Measurements from ENCODE around the gene TIGD6. TPM values are rescaled to one million over a fixed set of nuclear protein-coding genes. Genes with fewer than 3 reads are reported as not detected.

TIGD6 gene
- total and polyA plus RNA-seq, 10 of the 15 experiments (the other 5 are each of a cell fraction or from before 2014, with no cell fraction given): 0.84 to 4.1 (median 2.7) TPM

DNA sequence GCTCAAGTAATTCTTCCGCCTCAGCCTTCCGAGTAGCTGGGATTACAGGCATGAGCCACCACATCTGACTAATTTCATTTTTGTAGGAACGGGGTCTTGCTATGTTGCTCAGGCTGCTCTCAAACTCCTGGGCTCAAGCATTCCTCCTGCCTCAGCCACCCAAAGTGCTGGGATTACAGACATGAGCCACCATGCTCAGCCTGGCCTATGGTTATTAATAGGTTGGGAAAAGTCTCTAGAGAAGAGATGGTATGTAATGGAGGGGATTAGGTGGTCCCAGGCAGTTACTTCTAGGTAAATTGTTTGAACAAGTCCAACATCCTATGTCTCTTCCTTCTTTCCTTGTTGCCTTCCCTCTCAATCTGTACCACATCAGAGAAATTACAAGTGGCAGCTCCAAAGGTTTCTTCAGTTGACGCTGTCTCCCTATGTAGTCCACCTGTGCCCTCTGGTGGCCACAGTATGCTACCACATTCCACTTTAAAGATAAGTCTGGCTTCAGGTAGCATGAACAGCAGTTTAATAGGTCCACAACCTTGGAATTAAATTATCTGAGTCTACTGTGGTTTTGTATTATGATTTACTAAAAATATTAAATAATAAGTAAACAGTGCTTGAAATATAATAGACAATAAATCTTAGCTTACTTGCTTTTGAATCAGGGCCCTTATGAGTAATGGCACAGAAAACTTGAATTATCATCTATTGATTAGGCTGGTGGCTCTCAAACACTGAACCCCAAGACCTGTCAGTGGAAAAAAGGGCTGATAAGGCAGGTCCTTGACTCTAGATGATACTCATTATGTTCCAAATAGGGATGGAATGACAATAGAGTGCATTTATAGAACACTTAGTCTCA is 9.7 kb downstream of the TIGD6 start:
- intact Hi-C loops (cut with micrococcal nuclease; ENCODE audit: unreplicated experiment) (loop anchor here (1.0 to 5.0 kb wide), 3 partner anchors 138 to 354 kb away; no protein-coding TSS in a partner anchor), in situ Hi-C loops (cut with MboI) (no loop called here)
- CTCF ChIA-PET: interaction anchor here (0.6 to 5.3 kb wide), 44 partner anchors 8 to 413 kb away, joined by 3 to 132 read pairs (median 4); partner anchors contain the start of genes CSF1R, HMGXB3, SLC26A2 and TIGD6
- Histone ChIP-seq H4K20me1 (ENCODE audit: control insufficient read depth, insufficient read depth) (no peaks in the 10 kb centered on the region), H3K36me3 (ENCODE audit: control insufficient read depth in 2 of 2, insufficient read depth in 2 of 2, low read length in 1 of 2) (no peaks in the 10 kb centered on the region), H3K9me3 (replicated peaks; ENCODE audit: control insufficient read depth, insufficient read depth, low read length) (no peaks in the 10 kb centered on the region), H3K27ac (ENCODE audit: control insufficient read depth, insufficient read depth) (no peak overlapping the region), H3K79me2 (ENCODE audit: control insufficient read depth, insufficient read depth, low read length) (no peaks in the 10 kb centered on the region), H3K27me3 (replicated peaks in 1 of 2; ENCODE audit: control insufficient read depth in 2 of 2, insufficient read depth in 2 of 2, low read length in 1 of 2) (no peaks in the 10 kb centered on the region), H3K4me2 (ENCODE audit: control insufficient read depth, insufficient read depth) (no peak overlapping the region), H3K9ac (ENCODE audit: control insufficient read depth, insufficient read depth, low read length) (no peak overlapping the region), H3K4me3 (no peak overlapping the region), H2AFZ (ENCODE audit: control insufficient read depth, low read depth, low read length) (no peak overlapping the region), H3K4me1 (ENCODE audit: control insufficient read depth, insufficient read depth, low read length) (no peaks in the 10 kb centered on the region)
- peak; percentile 26 for DNase-seq (ENCODE audit: low read depth, low spot score)
- ATAC-seq: peak; percentile 95
- POLR2A ChIA-PET: interaction anchor here (0.6 to 0.8 kb wide), 2 partner anchors 10 to 354 kb away, joined by 3 to 4 read pairs; partner anchors contain the start of genes HMGXB3 and TIGD6
- RAD21 ChIA-PET (ENCODE audit: unreplicated experiment): interaction anchor here (0.6 to 2.7 kb wide), 24 partner anchors 9 to 373 kb away, joined by 3 to 24 read pairs (median 4); partner anchors contain the start of genes HMGXB3, SLC26A2 and TIGD6
- SMC1A ChIA-PET (ENCODE audit: uncharacterized antibody, unreplicated experiment): interaction anchor here (0.6 to 3.9 kb wide), 28 partner anchors 9 to 367 kb away, joined by 3 to 45 read pairs (median 4); no protein-coding TSS in a partner anchor
- 71% methylated on average over 4 of the region's 4 CpGs for WGBS (ENCODE audit: insufficient coverage, insufficient replicate concordance, low lambda C conversion rate, missing lambda C conversion rate)
- peak; percentile 27 for FAIRE-seq
- no TSS peak for BruUV-seq (replicated peaks)
- no peak for TF ChIP-seq ZNF384 (IDR thresholded peaks at IDR 0.05; ENCODE audit: borderline replicate concordance, low read depth, low read length)
- no peak for TF ChIP-seq SMAD5 (IDR thresholded peaks at IDR 0.05; ENCODE audit: low read depth)
- TF ChIP-seq IRF4 (IDR thresholded peaks at IDR 0.05; ENCODE audit: low read depth, low read length): no peak
- TF ChIP-seq, protein P1, sequence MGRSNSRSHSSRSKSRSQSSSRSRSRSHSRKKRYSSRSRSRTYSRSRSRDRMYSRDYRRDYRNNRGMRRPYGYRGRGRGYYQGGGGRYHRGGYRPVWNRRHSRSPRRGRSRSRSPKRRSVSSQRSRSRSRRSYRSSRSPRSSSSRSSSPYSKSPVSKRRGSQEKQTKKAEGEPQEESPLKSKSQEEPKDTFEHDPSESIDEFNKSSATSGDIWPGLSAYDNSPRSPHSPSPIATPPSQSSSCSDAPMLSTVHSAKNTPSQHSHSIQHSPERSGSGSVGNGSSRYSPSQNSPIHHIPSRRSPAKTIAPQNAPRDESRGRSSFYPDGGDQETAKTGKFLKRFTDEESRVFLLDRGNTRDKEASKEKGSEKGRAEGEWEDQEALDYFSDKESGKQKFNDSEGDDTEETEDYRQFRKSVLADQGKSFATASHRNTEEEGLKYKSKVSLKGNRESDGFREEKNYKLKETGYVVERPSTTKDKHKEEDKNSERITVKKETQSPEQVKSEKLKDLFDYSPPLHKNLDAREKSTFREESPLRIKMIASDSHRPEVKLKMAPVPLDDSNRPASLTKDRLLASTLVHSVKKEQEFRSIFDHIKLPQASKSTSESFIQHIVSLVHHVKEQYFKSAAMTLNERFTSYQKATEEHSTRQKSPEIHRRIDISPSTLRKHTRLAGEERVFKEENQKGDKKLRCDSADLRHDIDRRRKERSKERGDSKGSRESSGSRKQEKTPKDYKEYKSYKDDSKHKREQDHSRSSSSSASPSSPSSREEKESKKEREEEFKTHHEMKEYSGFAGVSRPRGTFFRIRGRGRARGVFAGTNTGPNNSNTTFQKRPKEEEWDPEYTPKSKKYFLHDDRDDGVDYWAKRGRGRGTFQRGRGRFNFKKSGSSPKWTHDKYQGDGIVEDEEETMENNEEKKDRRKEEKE (IDR thresholded peaks at IDR 0.05): no peak
- TF ChIP-seq MTA2 (IDR thresholded peaks at IDR 0.05; ENCODE audit: low read depth): no peak
- TF ChIP-seq GABPA (IDR thresholded peaks at IDR 0.05; ENCODE audit: low read depth): no peak
- TF ChIP-seq CREB1 (IDR thresholded peaks at IDR 0.05; ENCODE audit: low read depth): no peak
- no peak for TF ChIP-seq SREBF2 (IDR thresholded peaks at IDR 0.05; ENCODE audit: low read length)
- TF ChIP-seq MYB (IDR thresholded peaks at IDR 0.05; ENCODE audit: borderline replicate concordance, low read depth, low read length): no peak
- TF ChIP-seq NFIC (IDR thresholded peaks at IDR 0.05; ENCODE audit: low read depth, low read length): no peak
- TF ChIP-seq, protein P2, sequence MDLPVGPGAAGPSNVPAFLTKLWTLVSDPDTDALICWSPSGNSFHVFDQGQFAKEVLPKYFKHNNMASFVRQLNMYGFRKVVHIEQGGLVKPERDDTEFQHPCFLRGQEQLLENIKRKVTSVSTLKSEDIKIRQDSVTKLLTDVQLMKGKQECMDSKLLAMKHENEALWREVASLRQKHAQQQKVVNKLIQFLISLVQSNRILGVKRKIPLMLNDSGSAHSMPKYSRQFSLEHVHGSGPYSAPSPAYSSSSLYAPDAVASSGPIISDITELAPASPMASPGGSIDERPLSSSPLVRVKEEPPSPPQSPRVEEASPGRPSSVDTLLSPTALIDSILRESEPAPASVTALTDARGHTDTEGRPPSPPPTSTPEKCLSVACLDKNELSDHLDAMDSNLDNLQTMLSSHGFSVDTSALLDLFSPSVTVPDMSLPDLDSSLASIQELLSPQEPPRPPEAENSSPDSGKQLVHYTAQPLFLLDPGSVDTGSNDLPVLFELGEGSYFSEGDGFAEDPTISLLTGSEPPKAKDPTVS (IDR thresholded peaks at IDR 0.05; ENCODE audit: low read depth, low read length): no peak
- peak; percentile 99 for TF ChIP-seq RAD21 (IDR thresholded peaks at IDR 0.05; ENCODE audit: insufficient read depth, low read depth, low read length)
- TF ChIP-seq MEF2A (IDR thresholded peaks at IDR 0.05; ENCODE audit: insufficient read depth, low read depth, low read length): no peak
- TF ChIP-seq CBX5 (IDR thresholded peaks at IDR 0.05; ENCODE audit: low read depth): no peak
- TF ChIP-seq, protein P3, sequence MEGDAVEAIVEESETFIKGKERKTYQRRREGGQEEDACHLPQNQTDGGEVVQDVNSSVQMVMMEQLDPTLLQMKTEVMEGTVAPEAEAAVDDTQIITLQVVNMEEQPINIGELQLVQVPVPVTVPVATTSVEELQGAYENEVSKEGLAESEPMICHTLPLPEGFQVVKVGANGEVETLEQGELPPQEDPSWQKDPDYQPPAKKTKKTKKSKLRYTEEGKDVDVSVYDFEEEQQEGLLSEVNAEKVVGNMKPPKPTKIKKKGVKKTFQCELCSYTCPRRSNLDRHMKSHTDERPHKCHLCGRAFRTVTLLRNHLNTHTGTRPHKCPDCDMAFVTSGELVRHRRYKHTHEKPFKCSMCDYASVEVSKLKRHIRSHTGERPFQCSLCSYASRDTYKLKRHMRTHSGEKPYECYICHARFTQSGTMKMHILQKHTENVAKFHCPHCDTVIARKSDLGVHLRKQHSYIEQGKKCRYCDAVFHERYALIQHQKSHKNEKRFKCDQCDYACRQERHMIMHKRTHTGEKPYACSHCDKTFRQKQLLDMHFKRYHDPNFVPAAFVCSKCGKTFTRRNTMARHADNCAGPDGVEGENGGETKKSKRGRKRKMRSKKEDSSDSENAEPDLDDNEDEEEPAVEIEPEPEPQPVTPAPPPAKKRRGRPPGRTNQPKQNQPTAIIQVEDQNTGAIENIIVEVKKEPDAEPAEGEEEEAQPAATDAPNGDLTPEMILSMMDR (IDR thresholded peaks at IDR 0.05 in 2 of 3, conservative IDR thresholded peaks at IDR 0.05 in 1 of 3; ENCODE audit: control insufficient read depth in 2 of 3, extremely low read depth in 1 of 3, insufficient read depth in 1 of 3, low read depth in 3 of 3, low read length in 3 of 3): peak; percentile 86 to 96 (median 92); a peak in 5 of 6 replicates
- no peak for TF ChIP-seq SMAD1 (IDR thresholded peaks at IDR 0.05; ENCODE audit: low read depth, partially characterized antibody)
- no peak for TF ChIP-seq RBBP5 (conservative IDR thresholded peaks at IDR 0.05)

All from GM12878 (cell line).